GM10266 (cell line): Measurements from ENCODE around the gene HMG20B.
"Not testable (repeated sequence)": the region's sequence is repeated elsewhere in the genome, so short reads cannot be mapped to it uniquely, and the experiment has no call there.

Experiments
- DNase-seq: peaks from one replicate; pipeline ENCODE4 v3.0.0; 2012; ENCODE audit errors: extremely low spot score
- CTCF ChIP-seq: IDR thresholded peaks from 2 replicates; pipeline ENCODE4 v1.5.1; 2012; ENCODE audit warnings: mild to moderate bottlenecking, low read depth; ENCODE audit not compliant: control insufficient read depth, insufficient read depth; ENCODE audit errors: missing control alignments

HMG20B gene

GRCh38 chr19:3528080-3528479 lies 44.7 kb upstream of the HMG20B start:
- DNase-seq, result no peak
- TF ChIP-seq CTCF, result no peak

- DNase-seq, result no peak
- TF ChIP-seq CTCF, result no peak
These were observed 44.1 kb upstream of the HMG20B start for GRCh38 chr19:3528539-3529211.

GRCh38 chr19:3529299-3529698 lies 43.4 kb upstream of the HMG20B start:
- not testable (repeated sequence) for DNase-seq

- no peak for TF ChIP-seq CTCF
- no peak for DNase-seq
These were observed 42.4 kb upstream of the HMG20B start for GRCh38 chr19:3530389-3530788.

GRCh38 chr19:3531716-3532115 lies 41.0 kb upstream of the HMG20B start:
- DNase-seq, result no peak
- no peak for TF ChIP-seq CTCF

GRCh38 chr19:3532154-3532786 lies 40.5 kb upstream of the HMG20B start:
- no peak for TF ChIP-seq CTCF
- no peak for DNase-seq

- no peak for TF ChIP-seq CTCF
- no peak for DNase-seq
These were observed 39.7 kb upstream of the HMG20B start for GRCh38 chr19:3533033-3533432.
